Ascending aorta (tissue), 2 donors: ENCODE data around the gene GGCX. TPM values are rescaled to one million over a fixed set of nuclear protein-coding genes. Genes with fewer than 3 reads are reported as not detected.
A peak's percentile ranks its signal among the peaks of the same experiment; 100 is the strongest.

ENCODE experiments used
- DNase-seq, 2 donors: peaks; one replicate each; pipeline ENCODE4 v3.0.0-alpha.2; 2019; ENCODE audit warnings: low spot score in 2 of 2
- H3K27ac ChIP-seq, 2 donors: fragments of 200-600 bp; sonication (generic); one replicate each; pipeline ENCODE4 v1.5.1; 2016 to 2017; ENCODE audit warnings: mild to moderate bottlenecking in 1 of 2
- H3K27me3 ChIP-seq: fragments of 200-600 bp; sonication (generic); one replicate; pipeline ENCODE4 v1.5.1; 2017
- H3K36me3 ChIP-seq, 2 donors: fragments of 200-600 bp; sonication (generic); one replicate each; pipeline ENCODE4 v1.5.1; 2016
- H3K4me1 ChIP-seq, 2 donors: fragments of 200-600 bp; sonication (generic); one replicate each; pipeline ENCODE4 v1.5.1; 2016 to 2017; ENCODE audit warnings: mild to moderate bottlenecking in 1 of 2
- H3K4me3 ChIP-seq, 2 donors: fragments of 200-600 bp; sonication (generic); one replicate each; pipeline ENCODE4 v1.5.1; 2016 to 2017; ENCODE audit warnings: mild to moderate bottlenecking in 1 of 2
- H3K9me3 ChIP-seq, 2 donors: fragments of 200-600 bp; sonication (generic); one replicate each; pipeline ENCODE4 v1.5.1; 2016
- CTCF ChIP-seq, 3 experiments: fragments of 200-600 bp in 2 of 3; fragments of 450-650 bp in 1 of 3; sonication (generic) in 2 of 3; IDR thresholded peaks; one replicate each; pipeline ENCODE4 v1.5.1; 2016 to 2019; ENCODE audit warnings: antibody characterized with exemption in 3 of 3, mild to moderate bottlenecking in 1 of 3, moderate library complexity in 1 of 3
- intact Hi-C: fragments of 100-400 bp; cut with DNase I; formaldehyde crosslinking; loops from one replicate; pipeline ENCODE4 v1.15.1; 2023
- total RNA-seq: library from RNA; depleted of rRNA; stranded (reverse); fragments of >200 nt; gene quantifications from one replicate; pipeline ENCODE4 v1.1.0, GENCODE V29; 2016

Gene GGCX
- total RNA-seq, 1 donor from 2014 or later = 31.9 TPM

GRCh38 chr2:85536479-85536878 lies 24.8 kb downstream of the GGCX start:
- H3K4me3 ChIP-seq = peak overlapping the region in 1 of 2 donors; percentile 89
- DNase-seq = no peak
- H3K4me1 ChIP-seq = peaks cover 2 to 25% of the 10 kb centered on the region in 2 donors
- intact Hi-C loops = loop anchor here (5.0 kb wide), 1 partner anchor 404 kb away; the partner anchor contains the start of gene TCF7L1
- H3K36me3 ChIP-seq = peaks cover 6% of the 10 kb centered on the region in 2 donors
- no peaks in the 10 kb centered on the region for H3K9me3 ChIP-seq
- no peak for TF ChIP-seq CTCF (IDR thresholded peaks at IDR 0.05)
- peak overlapping the region; percentile 98 to 99 for H3K27ac ChIP-seq
- no peaks in the 10 kb centered on the region for H3K27me3 ChIP-seq

- no peak for TF ChIP-seq CTCF (IDR thresholded peaks at IDR 0.05)
- peak overlapping the region; percentile 98 to 99 for H3K27ac ChIP-seq
- intact Hi-C loops = loop anchor here (2.0 to 5.0 kb wide), 2 partner anchors 30 to 403 kb away; partner anchors contain the start of gene TCF7L1
Measured at GRCh38 chr2:85534881-85535280, 26.4 kb downstream of the GGCX start.

GRCh38 chr2:85534099-85534498 lies 27.2 kb downstream of the GGCX start:
- H3K4me3 ChIP-seq = no peak overlapping the region
- H3K9me3 ChIP-seq = no peaks in the 10 kb centered on the region

More at GRCh38 chr2:85534881-85535280, 26.4 kb downstream of the GGCX start:
- Histone ChIP-seq H3K36me3 (no peaks in the 10 kb centered on the region), H3K27me3 (no peaks in the 10 kb centered on the region), H3K4me3 (no peak overlapping the region), H3K4me1 (peaks cover 2 to 21% of the 10 kb centered on the region in 2 donors), H3K9me3 (no peaks in the 10 kb centered on the region)
- DNase-seq = no peak

GRCh38 chr2:85531589-85531988 lies 29.7 kb downstream of the GGCX start:
- Histone ChIP-seq H3K27ac (no peak overlapping the region), H3K4me3 (no peak overlapping the region), H3K36me3 (no peaks in the 10 kb centered on the region), H3K27me3 (no peaks in the 10 kb centered on the region), H3K9me3 (no peaks in the 10 kb centered on the region), H3K4me1 (peaks cover 0 to 12% of the 10 kb centered on the region in 2 donors)
- DNase-seq = no peak
- no peak for TF ChIP-seq CTCF (IDR thresholded peaks at IDR 0.05)
- intact Hi-C loops = no loop called here

More at GRCh38 chr2:85534099-85534498, 27.2 kb downstream of the GGCX start:
- no peak overlapping the region for H3K27ac ChIP-seq
- intact Hi-C loops = loop anchor here (2.0 kb wide), 1 partner anchor 29 kb away; no protein-coding TSS in a partner anchor
- H3K4me1 ChIP-seq = peaks cover 2 to 21% of the 10 kb centered on the region in 2 donors
- H3K36me3 ChIP-seq = no peaks in the 10 kb centered on the region
- no peaks in the 10 kb centered on the region for H3K27me3 ChIP-seq
- no peak for TF ChIP-seq CTCF (IDR thresholded peaks at IDR 0.05)
- DNase-seq = no peak

- no peak for TF ChIP-seq CTCF (IDR thresholded peaks at IDR 0.05)
- H3K4me3 ChIP-seq = no peak overlapping the region
- no peaks in the 10 kb centered on the region for H3K9me3 ChIP-seq
- intact Hi-C loops = no loop called here
- no peak overlapping the region for H3K27ac ChIP-seq
- no peak for DNase-seq
- no peaks in the 10 kb centered on the region for H3K4me1 ChIP-seq
- no peaks in the 10 kb centered on the region for H3K36me3 ChIP-seq
- H3K27me3 ChIP-seq = no peaks in the 10 kb centered on the region
Measured at GRCh38 chr2:85529809-85530208, 31.5 kb downstream of the GGCX start.

- TF ChIP-seq CTCF (IDR thresholded peaks at IDR 0.05) = no peak
- Histone ChIP-seq H3K4me3 (no peak overlapping the region), H3K36me3 (no peaks in the 10 kb centered on the region), H3K27ac (no peak overlapping the region), H3K9me3 (no peaks in the 10 kb centered on the region), H3K27me3 (no peaks in the 10 kb centered on the region), H3K4me1 (peaks cover 0 to 9% of the 10 kb centered on the region in 2 donors)
- intact Hi-C loops = no loop called here
- no peak for DNase-seq
Measured at GRCh38 chr2:85528355-85528754, 32.9 kb downstream of the GGCX start.
